IgD-negative memory B cell (primary cell): ENCODE measurements around the gene PATZ1. TPM values are rescaled to one million over a fixed set of nuclear protein-coding genes. Genes with fewer than 3 reads are reported as not detected.

Source experiments
- H3K27ac Mint-ChIP-seq, 3 donors: one replicate each; pipeline ENCODE4 v1.8.0; 2020 to 2022; ENCODE audit warnings: mild to moderate bottlenecking in 3 of 3, mixed read lengths in 3 of 3, moderate library complexity in 1 of 3
- H3K27me3 Mint-ChIP-seq: one replicate; pipeline ENCODE4 v1.8.0; 2021; ENCODE audit warnings: mixed read lengths
- H3K36me3 Mint-ChIP-seq: one replicate; pipeline ENCODE4 v1.8.0; 2020; ENCODE audit warnings: mild to moderate bottlenecking, mixed read lengths
- H3K4me1 Mint-ChIP-seq, 3 donors: one replicate each; pipeline ENCODE4 v1.8.0; 2020 to 2022; ENCODE audit warnings: mixed read lengths in 3 of 3, mild to moderate bottlenecking in 1 of 3
- H3K4me3 Mint-ChIP-seq, 4 donors: one replicate each; pipeline ENCODE4 v1.8.0; 2020 to 2022; ENCODE audit warnings: mild to moderate bottlenecking in 4 of 4, mixed read lengths in 4 of 4, moderate library complexity in 3 of 4
- H3K9me3 Mint-ChIP-seq, 3 donors: one replicate each; pipeline ENCODE4 v1.8.0; 2020 to 2021; ENCODE audit warnings: mixed read lengths in 3 of 3, mild to moderate bottlenecking in 1 of 3
- polyA plus RNA-seq: library from polyadenylated mRNA; unstranded; fragments of 300-500 nt; fragmentation: Illumina TruSeq; gene quantifications from one replicate; pipeline ENCODE4 v1.2.3, GENCODE V29; 2021

Gene PATZ1
- polyA plus RNA-seq, 1 donor from 2014 or later: 11.5 TPM

DNA sequence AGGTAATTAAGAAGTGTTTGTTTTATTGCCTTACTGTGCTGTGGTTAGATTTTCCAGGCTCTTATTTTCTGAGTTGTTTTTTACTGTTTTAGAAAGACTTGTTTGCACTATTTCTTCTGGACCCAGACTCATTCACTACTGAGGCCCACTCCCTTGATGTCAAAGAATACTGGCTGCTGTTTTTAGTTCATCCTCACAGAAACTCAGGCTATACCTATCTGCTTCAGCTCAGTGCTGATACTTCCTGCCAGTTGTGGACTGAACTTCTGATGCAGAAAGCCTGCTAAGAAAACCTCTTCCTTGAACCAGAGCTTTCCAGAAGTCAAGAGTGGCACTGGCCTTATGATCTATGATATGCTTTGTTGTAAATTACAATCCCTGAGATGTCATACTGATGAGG is 38.0 kb downstream of the PATZ1 start:
- peak overlapping the region in 2 of 4 donors; percentile 29 to 58 for H3K4me3 Mint-ChIP-seq
- peaks cover 15 to 23% (median 18%) of the 10 kb centered on the region in 3 donors for H3K4me1 Mint-ChIP-seq
- H3K27me3 Mint-ChIP-seq: no peaks in the 10 kb centered on the region
- no peaks in the 10 kb centered on the region for H3K9me3 Mint-ChIP-seq
- peak overlapping the region in 1 of 3 donors; percentile 1 for H3K27ac Mint-ChIP-seq
- H3K36me3 Mint-ChIP-seq: no peaks in the 10 kb centered on the region

DNA sequence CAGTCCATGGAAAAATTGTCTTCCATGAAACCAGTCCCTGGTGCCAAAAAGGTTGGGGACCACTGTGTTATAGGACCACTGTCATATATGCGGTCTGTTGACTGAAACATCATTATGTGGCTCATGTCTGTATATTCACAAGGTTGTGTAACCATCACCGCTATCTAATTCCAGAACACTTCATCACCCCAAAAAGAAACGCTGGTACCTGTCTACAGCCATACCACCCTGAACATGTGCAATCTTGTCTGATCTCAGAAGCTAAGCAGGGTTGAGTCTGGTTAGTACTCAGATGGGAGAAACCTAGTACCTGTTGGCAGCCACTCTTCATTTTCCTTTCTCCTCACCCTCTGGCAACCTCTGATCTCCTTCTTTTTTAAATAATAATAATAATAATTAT is 41.0 kb downstream of the PATZ1 start:
- no peak overlapping the region for H3K4me3 Mint-ChIP-seq
- H3K27me3 Mint-ChIP-seq: no peaks in the 10 kb centered on the region
- peaks cover 15 to 23% (median 21%) of the 10 kb centered on the region in 3 donors for H3K4me1 Mint-ChIP-seq
- H3K36me3 Mint-ChIP-seq: peaks cover 3% of the 10 kb centered on the region
- no peak overlapping the region for H3K27ac Mint-ChIP-seq
- no peaks in the 10 kb centered on the region for H3K9me3 Mint-ChIP-seq

DNA sequence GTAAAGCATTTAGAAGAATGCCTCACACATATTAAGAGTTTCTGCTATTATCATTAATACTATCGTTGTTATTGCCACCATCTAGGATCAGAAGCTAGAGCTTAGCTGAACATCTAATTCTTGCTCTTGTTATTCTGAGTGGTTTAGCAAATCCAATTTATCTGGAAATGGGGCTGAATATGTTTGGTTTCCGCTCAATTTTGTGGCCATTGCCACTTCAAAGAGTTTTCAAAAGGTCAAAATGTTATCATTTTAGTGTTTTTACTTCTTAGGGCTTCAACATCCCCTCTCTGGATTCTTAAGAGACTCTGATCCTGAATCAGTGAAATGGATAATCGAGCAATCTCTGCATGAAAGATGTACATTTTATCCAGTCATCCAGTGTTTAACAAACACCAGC is 43.6 kb downstream of the PATZ1 start:
- peaks cover 4 to 14% (median 13%) of the 10 kb centered on the region in 3 donors for H3K4me1 Mint-ChIP-seq
- H3K27me3 Mint-ChIP-seq: no peaks in the 10 kb centered on the region
- no peak overlapping the region for H3K4me3 Mint-ChIP-seq
- peaks cover 6% of the 10 kb centered on the region for H3K36me3 Mint-ChIP-seq
- H3K9me3 Mint-ChIP-seq: no peaks in the 10 kb centered on the region
- no peak overlapping the region for H3K27ac Mint-ChIP-seq

DNA sequence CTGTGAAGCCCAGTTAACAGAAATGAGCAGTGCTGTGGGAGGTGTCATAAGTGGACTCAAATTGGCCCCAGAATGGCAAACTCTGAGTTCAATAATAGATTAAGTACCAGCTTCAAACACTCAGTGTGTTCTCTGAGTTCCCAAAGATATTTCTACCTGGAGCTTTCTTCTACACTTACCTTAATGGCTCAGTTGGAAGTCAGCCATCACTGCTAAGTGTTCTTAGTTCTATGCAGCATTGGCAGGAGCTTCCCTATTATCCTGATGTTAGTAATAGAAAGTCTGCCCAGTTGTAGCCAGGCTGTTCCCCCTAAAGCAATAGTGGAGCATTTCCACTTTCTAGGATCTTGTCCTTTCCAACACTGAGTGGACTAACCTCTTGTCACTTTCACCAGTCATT is 44.1 kb downstream of the PATZ1 start:
- Mint-ChIP-seq H3K27me3 (no peaks in the 10 kb centered on the region), H3K36me3 (peaks cover 6% of the 10 kb centered on the region), H3K27ac (no peak overlapping the region), H3K9me3 (no peaks in the 10 kb centered on the region), H3K4me1 (peaks cover 4 to 12% (median 11%) of the 10 kb centered on the region in 3 donors), H3K4me3 (no peak overlapping the region)

DNA sequence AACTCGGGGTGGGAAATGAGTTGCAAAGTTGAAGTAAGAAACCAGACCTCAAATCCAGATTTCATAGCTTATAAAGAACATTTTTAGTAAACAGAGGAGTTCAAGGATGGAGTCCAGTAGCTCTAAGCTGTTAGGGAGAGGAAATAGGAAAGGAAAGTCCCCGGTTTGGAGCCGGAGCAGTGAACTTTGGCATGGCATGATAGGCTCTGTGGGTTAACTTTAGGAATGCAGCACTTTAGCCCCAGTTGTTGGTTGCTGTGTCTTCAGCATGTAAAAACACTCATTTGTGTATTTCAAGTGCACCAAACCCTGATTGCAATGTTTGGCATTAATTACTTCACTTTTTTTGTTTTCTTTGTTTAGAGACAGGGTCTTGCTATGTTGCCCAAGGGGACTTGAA is 45.2 kb downstream of the PATZ1 start:
- H3K36me3 Mint-ChIP-seq: peaks cover 6% of the 10 kb centered on the region
- no peaks in the 10 kb centered on the region for H3K9me3 Mint-ChIP-seq
- no peak overlapping the region for H3K27ac Mint-ChIP-seq
- H3K4me1 Mint-ChIP-seq: peaks cover 8 to 10% (median 9%) of the 10 kb centered on the region in 3 donors
- H3K27me3 Mint-ChIP-seq: no peaks in the 10 kb centered on the region
- H3K4me3 Mint-ChIP-seq: no peak overlapping the region

DNA sequence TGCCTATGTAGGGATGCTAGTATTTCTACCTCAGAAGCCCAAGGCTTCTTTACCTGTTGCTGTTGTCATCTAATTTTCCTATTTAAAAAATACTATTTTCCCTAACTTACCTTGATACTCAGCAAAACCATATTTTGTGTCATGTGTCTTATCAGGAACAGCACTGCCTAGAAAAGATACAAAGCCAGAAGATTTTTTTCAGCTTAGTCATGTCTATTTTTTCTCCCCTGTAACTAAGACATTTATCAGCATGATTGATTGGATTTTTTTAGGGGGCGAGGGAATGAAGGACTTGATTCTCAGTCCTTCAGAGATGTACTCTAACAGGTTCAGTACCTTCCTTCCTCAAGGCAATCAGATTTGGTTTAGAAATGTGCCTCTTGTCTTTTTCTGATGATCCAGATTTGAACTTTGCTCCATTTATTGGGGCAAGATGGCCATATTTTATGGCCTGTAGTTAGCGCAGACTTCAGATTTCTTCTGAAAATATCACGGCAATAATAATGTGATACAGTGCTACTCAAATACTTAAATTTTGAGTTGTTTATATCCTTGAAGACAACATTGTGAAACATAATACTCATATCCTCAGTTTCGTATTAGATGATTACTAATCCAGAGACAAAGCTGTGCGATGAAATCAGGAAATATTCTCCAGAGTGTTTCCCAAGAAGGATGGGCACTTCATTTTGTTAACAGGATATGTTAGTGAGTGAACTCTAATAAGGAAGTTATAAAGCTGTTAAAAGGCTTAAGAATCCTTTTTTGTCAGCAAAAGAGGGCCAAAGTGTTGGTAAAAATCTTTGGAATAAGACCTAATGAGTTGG is 50.1 kb downstream of the PATZ1 start:
- peak overlapping the region in 2 of 4 donors; percentile 18 to 51 for H3K4me3 Mint-ChIP-seq
- peaks cover 23 to 31% (median 28%) of the 10 kb centered on the region in 3 donors for H3K4me1 Mint-ChIP-seq

DNA sequence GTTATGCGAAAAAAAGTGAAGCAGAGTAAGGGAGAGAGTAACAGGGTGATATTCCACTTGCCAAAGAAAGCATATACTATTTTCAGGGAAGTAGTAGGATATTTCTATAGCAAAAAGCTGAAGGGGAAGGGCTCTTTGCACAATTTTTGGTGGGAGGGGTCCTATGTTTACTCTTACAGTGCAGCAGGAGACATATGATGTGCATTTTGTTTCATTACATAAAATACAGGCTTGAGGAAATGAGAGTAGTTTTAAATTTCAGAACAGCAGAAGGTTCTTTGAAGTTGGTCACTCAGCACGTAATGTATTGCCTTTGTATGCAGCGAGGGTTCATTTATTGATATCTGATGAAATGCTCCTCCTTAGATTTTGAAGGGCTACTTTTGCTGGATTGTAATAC is 50.8 kb downstream of the PATZ1 start:
- no peaks in the 10 kb centered on the region for H3K9me3 Mint-ChIP-seq
- H3K27ac Mint-ChIP-seq: peak overlapping the region in 1 of 3 donors; percentile 10
- H3K4me1 Mint-ChIP-seq: peaks cover 25 to 33% (median 28%) of the 10 kb centered on the region in 3 donors
- peak overlapping the region in 3 of 4 donors; percentile 21 to 54 (median 47) for H3K4me3 Mint-ChIP-seq
- H3K27me3 Mint-ChIP-seq: no peaks in the 10 kb centered on the region
- H3K36me3 Mint-ChIP-seq: peaks cover 5% of the 10 kb centered on the region

More for the DNA sequence above, 50.1 kb downstream of the PATZ1 start:
- H3K9me3 Mint-ChIP-seq: no peaks in the 10 kb centered on the region
- no peaks in the 10 kb centered on the region for H3K27me3 Mint-ChIP-seq
- H3K36me3 Mint-ChIP-seq: peaks cover 3% of the 10 kb centered on the region
- peak overlapping the region in 2 of 3 donors; percentile 10 to 23 for H3K27ac Mint-ChIP-seq

DNA sequence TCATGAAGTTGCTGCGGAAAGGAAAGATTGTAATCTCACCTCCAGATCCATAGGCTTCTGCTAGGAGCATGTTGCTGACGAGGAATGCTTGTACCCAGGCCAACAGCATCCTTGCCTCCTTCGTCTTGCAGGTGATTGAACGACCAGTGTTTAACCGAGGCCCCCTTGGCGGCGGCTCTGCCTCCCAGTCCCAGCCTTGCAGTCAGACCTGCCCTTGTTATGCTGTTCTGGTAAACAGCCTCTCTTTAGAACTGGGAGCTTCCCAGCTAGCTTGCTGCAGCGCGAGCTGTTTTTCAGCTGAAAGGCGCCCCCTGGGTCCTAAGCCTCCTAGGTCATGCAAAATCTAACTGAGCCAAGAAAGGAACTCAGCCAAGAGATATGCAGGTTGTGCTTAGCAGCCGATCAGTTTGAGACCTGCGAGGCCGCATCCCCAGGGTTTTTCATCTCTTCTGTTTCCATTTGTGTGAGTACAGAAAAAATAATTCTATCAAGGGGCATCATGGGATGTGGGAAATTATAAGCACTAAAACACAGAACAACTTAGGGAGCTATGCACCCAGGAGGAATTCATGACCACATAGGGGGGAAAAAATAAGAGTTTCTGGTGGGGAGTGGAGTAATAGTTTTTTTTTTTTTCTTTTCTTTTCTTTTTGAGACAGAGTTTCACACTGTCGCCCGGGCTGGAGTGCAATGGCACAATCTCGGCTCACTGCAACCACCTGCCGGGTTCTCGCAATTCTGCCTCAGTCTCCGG is 53.7 kb downstream of the PATZ1 start, which contains the start of gene PIK3IP1:
Gene PIK3IP1 (minus strand): TSS at position 253 of the 754 bp plus-strand sequence. CDS start 144 bp downstream, at position 109.
- Mint-ChIP-seq H3K27me3 (no peaks in the 10 kb centered on the region), H3K9me3 (no peaks in the 10 kb centered on the region), H3K4me1 (peaks cover 45 to 47% (median 45%) of the 10 kb centered on the region in 3 donors), H3K4me3 (peak within 1 kb of the TSS; percentile 96 to 99 (median 97)), H3K36me3 (peaks cover 10% of the 10 kb centered on the region), H3K27ac (peak within 1 kb of the TSS; percentile 97 to 100 (median 99))

DNA sequence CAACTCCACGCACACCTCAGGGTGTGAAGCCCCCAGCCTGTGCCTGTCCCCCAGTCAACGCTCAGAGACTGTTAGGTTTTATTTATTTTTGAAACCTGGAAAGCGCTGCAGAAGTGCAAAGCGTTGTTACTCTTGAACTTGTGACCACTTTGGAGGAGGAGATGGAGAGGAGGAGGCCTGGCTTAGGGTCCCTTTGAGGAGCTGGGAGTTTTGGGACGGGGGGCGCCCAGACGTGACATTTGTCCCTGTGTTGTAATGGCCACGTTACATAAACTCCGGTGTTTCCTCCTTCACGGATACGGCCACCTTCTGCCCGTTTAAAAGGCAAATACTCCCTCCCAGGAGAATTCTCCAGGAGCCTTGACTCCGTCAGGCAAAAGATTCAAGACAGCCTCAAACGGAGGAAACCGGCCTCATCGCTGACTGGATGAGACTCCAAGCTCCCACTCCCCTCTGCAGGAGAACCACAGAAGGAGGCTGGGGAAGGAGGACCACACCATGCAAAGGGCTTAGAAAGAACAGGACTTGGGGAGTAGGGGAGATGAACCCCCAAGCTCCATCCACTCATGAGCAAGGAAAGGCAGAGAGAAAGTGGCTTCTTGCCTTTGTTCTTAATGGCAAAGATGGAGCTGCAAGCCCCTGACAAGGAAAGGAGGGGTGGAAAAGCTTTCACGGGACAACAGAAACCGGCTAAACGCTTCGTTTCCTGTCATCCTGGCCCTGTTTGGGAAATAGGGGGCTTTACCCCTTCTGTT is 54.5 kb downstream of the PATZ1 start:
- Mint-ChIP-seq H3K36me3 (peaks cover 11% of the 10 kb centered on the region), H3K4me3 (peak overlapping the region; percentile 96 to 99 (median 97)), H3K4me1 (peaks cover 42 to 46% (median 43%) of the 10 kb centered on the region in 3 donors), H3K27ac (peak overlapping the region; percentile 97 to 100 (median 99)), H3K9me3 (no peaks in the 10 kb centered on the region), H3K27me3 (no peaks in the 10 kb centered on the region)

DNA sequence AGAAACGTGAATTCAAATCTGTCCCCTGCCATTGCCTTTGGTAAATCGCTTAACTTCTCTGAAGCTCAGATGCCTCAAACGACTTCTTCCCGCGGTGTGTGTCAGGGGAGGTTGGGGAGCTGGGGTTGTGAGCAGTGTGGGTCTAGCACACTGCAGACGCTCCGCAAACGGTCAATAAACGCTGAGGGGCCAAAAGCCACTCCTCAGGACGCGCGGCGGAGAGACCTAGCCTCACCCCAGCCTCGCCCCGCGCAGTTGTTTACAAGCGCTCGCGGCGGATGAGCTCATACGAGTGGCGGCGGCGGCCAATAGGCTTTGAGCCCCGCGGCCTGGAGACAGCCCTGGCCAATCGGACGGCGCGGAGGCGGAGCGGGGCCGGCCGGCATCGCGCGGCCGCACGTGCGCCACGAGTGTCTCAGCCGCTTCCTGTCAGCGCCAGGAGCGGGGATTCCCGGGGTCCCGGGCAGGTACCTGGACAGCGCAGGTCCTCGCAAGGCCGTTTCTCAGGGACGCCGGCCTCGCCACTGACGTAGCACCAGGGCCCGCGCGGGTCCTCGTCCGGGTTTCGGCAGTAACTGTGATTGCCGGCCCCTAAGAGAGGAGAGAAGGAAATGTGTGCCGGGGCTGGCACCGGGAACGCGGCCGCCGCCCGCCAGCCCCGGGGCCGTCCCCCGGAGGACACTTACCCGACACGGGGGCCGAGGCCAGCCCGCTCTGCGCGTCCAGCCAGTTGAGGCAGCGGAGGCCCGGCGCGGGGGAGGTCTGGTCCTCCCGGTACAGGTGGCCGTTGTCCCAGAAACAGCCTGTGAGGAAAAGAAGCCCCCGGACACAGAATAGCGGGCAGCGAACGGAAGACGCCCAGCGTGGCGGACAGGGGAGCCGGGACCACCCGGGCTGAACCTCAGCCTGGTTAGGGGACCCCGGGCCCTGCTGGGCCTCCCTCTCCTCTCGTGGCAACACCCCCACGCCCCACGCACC is 55.4 kb downstream of the PATZ1 start:
- H3K4me1 Mint-ChIP-seq: peaks cover 45 to 47% (median 47%) of the 10 kb centered on the region in 3 donors
- H3K4me3 Mint-ChIP-seq: peak overlapping the region; percentile 96 to 99 (median 97)
- peak overlapping the region; percentile 99 to 100 (median 99) for H3K27ac Mint-ChIP-seq
- no peaks in the 10 kb centered on the region for H3K9me3 Mint-ChIP-seq
- H3K27me3 Mint-ChIP-seq: no peaks in the 10 kb centered on the region
- peaks cover 13% of the 10 kb centered on the region for H3K36me3 Mint-ChIP-seq

DNA sequence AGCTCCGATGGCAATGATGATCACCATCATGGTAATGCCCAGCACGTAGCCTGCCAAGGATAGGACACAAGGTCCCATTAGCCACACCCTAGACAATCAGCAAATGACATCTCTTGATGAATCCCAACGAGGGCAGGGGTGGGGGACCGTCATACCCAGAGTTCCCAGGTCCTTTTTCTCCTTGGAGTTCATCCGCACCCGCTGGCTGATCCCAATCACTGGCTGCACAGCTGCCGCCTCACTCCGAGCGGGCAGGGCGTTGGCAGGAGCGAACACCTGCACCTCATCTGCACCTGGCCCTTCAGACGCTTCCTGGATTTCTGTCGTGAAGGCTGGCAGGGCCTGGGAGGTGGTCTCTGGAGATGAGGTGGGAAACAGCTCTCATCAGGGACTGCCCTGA is 56.8 kb downstream of the PATZ1 start:
- H3K36me3 Mint-ChIP-seq: peaks cover 13% of the 10 kb centered on the region

DNA sequence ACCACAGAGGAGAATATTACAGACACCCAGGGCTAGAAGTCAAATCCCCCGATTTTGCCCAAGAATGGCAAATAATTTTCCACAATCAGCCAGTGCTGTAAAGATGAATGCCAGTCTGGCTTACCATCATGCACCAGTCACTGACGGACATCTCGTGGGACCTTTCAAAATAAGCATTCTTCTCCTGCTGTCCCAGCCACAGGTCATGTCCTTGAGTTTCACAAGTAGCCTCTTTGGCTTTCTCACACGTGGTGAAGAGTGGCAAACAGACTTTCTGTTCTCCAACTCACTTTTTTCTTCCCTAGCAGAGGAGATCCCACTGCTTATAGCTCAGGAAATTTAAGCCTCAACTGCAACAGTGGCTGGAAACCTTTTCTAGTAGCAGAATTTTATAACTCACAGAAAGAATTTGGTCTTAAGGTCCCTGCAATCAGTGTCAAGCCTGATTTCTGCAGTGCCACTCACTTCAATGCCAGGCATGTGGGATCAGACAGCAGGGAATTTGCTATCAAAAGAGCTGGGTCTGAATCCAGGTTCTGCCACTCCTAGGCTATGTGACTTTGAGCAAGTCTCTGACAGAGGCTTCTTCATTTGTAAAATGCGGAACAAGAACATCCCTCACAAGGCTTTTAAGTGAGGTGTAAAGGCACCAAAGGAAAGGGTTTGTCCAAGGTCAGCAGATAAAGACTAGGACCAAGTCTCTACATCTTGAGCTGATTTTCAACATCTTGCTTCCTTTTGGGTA is 57.5 kb downstream of the PATZ1 start:
- Mint-ChIP-seq H3K4me1 (peaks cover 42 to 46% (median 43%) of the 10 kb centered on the region in 3 donors), H3K27ac (peak overlapping the region; percentile 99 to 100 (median 99)), H3K4me3 (peak overlapping the region; percentile 96 to 99 (median 97)), H3K36me3 (peaks cover 13% of the 10 kb centered on the region), H3K9me3 (no peaks in the 10 kb centered on the region), H3K27me3 (no peaks in the 10 kb centered on the region)

More for the DNA sequence above, 56.8 kb downstream of the PATZ1 start:
- no peaks in the 10 kb centered on the region for H3K9me3 Mint-ChIP-seq
- H3K27me3 Mint-ChIP-seq: no peaks in the 10 kb centered on the region
- H3K27ac Mint-ChIP-seq: peak overlapping the region; percentile 99 to 100 (median 99)
- peaks cover 45 to 47% (median 46%) of the 10 kb centered on the region in 3 donors for H3K4me1 Mint-ChIP-seq
- peak overlapping the region; percentile 96 to 99 (median 97) for H3K4me3 Mint-ChIP-seq
